Measurements from ENCODE around the gene TMUB2.

TMUB2 gene

GRCh38 chr17:44176671-44177501 is 9.9 kb upstream of the TMUB2 start:
- DNase-seq: no peak

- no peak for DNase-seq
Observed at GRCh38 chr17:44177640-44178039, 9.1 kb upstream of the TMUB2 start.

GRCh38 chr17:44178133-44178532 is 8.6 kb upstream of the TMUB2 start:
- DNase-seq: no peak

DNA sequence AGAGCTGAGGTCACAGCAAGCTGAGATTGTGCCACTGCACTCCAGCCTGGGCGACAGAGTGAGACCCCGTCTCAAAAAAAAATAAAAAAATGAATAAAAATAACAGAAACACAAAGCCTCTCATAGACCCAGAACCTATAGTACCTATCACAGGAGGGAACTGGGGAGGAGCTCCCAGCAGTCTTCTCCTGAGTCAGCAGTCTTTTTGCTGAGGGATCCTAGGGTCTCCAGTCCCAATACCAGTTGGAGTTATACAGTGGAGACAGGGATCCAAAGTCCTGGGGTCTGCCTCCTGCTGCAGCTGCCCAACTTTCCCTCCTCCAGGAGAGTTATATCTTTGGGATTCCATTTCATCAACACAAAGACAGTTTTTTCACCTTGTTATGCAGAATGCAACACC is 3.7 kb upstream of the TMUB2 start:
- DNase-seq: no peak

GRCh38 chr17:44184212-44184810 is 2.5 kb upstream of the TMUB2 start:
- DNase-seq: no peak

GRCh38 chr17:44187131-44187899 is 543 bp downstream of the TMUB2 start:
- no peak for DNase-seq

- no peak for DNase-seq
Observed at GRCh38 chr17:44188576-44189403, 2.0 kb downstream of the TMUB2 start.

DNA sequence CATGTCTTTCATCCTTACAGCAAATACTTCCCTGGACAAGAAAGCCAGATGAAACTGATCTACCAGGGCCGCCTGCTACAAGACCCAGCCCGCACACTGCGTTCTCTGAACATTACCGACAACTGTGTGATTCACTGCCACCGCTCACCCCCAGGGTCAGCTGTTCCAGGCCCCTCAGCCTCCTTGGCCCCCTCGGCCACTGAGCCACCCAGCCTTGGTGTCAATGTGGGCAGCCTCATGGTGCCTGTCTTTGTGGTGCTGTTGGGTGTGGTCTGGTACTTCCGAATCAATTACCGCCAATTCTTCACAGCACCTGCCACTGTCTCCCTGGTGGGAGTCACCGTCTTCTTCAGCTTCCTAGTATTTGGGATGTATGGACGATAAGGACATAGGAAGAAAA is 3.7 kb downstream of the TMUB2 start:
- DNase-seq: no peak

GRCh38 chr17:44191369-44191768 is 4.6 kb downstream of the TMUB2 start:
- DNase-seq: no peak

- DNase-seq: no peak
Observed at GRCh38 chr17:44191941-44192496, 5.2 kb downstream of the TMUB2 start.

- no peak for DNase-seq
Observed at GRCh38 chr17:44192750-44193149, 6.0 kb downstream of the TMUB2 start.

- no peak for DNase-seq
Observed at GRCh38 chr17:44193326-44194084, 6.7 kb downstream of the TMUB2 start.

- DNase-seq: no peak
Observed at GRCh38 chr17:44197107-44197506, 10.3 kb downstream of the TMUB2 start.

DNA sequence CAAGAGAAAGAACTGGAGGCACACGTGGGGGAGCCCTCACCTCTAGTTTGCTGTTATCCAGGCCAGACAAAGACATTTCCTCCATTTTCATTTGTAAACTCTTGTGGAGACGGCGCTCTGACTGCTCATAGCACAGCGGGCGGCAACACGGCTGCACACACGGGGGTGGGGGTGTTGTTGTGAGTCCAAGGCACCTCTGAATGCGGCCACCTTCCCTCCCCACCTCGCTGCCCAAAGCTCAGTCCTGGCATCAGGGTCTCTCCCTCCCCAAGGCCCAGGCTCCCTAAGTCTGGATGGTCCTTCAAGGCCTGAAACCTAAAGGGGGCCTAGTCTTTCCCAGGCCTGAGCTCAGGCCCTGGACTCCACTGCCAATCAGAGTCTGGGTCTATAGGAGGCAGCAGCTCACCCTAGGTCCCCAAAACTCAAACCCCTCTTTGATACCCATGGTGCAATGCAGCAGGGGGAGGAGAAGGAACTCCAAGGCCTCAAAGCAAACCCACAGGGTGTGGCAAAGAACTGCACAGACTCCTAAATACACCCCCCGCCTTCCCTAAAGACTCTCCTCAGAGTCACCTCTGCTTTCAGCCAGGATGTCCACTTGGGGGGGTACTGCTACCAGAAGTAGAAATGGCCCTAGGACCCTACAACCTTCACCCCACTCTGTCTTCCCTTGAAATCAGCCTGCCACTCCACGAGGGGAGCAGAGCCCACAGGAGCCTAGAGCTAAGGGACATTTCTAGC is 11.4 kb downstream of the TMUB2 start:
- DNase-seq: peak; percentile 58 to 61

DNA sequence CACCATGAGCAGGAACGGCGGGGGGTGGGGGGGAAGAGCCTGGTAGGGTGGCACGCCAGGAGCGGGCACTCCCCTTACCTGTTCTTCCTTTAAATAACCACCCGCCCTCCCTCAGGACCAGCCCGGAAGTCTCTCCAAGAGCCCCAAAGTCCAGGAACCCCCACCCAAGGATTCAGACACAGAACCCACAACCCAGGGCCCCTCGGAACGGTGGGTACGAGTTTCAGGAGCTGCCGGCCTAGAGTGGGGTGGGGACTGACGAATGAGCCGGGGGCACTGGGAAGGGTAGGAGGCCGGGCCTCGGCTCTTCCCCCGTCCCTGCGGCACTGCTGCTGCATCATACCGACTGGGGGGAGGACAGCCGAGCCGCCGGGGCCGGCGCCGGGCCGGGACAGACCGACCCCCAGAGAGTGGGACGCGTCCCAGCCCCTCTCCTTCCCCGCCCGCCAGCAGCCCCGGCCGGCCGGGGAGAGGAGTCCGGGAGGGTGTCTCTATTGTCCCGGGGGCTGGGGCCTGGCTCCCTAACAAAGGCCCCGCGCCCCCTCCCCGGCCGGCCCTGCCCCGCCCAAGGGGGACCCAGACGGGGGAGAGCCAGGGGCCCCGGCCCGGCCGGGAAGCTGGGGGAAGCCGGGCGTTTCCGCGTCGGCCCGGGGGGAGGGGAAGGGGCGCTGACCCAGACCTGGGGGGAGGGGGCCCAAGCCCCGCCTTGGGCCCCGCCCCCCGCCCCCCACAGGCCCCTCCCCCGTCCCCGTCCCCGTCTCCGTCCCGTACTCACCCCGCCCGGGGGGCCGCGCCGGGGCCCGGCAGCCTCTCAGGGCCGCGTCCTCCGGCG is 12.2 kb downstream of the TMUB2 start:
- peak; percentile 68 to 79 for DNase-seq

DNA sequence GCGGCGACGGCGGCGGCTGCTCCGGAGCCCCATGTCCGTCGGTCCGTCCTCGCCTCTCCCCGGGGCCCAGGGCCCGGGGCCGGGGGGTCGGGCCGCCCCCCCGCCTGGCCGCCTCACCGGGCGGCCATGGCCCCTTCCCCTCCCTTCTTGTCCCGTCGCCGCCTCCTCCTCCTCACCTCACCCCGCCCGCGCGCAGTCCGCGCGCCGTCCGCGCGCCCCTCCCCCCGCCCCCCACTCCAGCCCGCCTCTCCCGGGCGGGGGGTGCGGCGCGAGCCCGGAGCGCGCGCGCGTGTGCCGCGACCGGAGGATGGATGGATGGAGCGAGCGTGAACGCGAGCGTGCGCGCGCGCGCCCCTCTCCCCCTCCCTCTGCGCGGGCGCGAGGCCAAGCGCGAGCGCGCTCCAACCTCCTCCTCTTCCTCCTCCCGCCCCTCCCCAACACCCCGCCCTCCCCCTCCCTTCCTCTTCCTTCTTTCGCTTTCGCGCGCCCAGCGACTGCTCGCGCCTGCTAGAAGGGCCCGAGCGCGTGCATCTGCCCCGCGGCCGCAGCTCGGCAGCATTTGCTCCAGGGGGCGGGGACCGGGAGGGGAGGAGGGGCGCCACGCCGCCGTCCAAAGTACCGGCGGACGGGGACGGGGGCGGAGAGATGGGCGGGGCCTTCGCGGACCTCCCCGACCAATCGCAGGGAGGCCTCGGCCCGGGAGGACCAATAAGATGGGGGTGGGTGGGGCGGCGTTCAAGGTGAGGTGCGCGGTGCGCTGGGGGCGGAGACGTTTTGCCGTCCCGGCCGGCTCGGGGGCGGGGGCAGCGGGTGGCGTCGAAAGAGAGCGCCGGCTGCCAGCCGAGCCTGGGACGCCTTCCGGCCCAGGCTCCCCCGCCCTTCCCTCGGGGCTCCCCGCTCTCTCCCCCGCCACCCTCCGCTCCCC is 13.0 kb downstream of the TMUB2 start, which contains the start of gene ATXN7L3:
TSS of gene ATXN7L3 (minus strand) at position 332 of the 925 bp plus-strand sequence. CDS start 1,814 bp downstream, outside the sequence.
- peak; percentile 99 for DNase-seq

DNA sequence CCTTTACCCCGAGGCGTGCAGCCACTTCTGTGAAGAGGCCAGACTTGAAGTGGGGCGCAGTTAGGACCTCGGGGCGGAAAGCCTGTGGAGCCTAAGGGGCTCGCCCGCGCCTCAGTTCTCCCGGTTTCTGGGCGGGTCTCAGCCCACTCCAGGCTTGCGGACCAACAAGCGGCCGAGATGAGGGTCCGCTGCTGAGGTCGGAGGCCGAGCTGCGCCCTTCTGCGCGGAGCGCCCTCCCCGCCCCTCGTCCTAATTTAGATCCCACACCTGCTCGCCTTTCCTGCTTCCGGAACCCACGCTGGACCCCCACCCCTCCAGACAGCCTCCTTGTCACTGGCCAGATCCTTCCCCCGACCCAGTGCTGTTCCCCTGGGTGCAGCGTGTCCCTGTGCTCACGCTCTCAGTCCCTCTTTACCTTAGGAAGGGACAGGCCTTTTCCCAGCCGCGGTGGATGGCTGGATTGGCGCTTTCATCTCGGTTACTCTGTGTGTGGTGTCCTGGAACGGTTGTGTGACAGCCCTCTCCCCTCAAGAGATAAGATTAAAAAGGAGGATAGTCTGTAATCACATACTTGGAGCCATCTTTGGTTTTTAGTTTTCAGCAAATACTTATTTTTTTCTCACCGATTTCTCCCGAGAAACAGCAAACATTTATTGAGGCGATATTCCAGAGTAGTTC is 13.8 kb downstream of the TMUB2 start:
- DNase-seq: no peak

GRCh38 chr17:44202756-44203155 is 16.0 kb downstream of the TMUB2 start:
- DNase-seq: no peak

Data from activated T-cell treated with anti-CD3 and anti-CD28 coated beads, Interleukin-2, amount 50 U/mL, for 48 hours (primary cell).